SJCRH30 (cell line): Measurements from ENCODE around the gene TCF12. TPM values are rescaled to one million over a fixed set of nuclear protein-coding genes. Genes with fewer than 3 reads are reported as not detected.

Source experiments
- DNase-seq, 2 experiments: peaks; one replicate each; pipeline ENCODE4 v3.0.0-alpha.2; 2015 to 2020
- H3K27ac ChIP-seq: fragments of 250-450 bp; sonication (Bioruptor Pico); 2 replicates; pipeline ENCODE4 v1.5.1; 2020; ENCODE audit warnings: mild to moderate bottlenecking, moderate library complexity
- H3K27me3 ChIP-seq: fragments of 250-450 bp; sonication (Bioruptor Pico); 2 replicates; pipeline ENCODE4 v1.5.1; 2020; ENCODE audit warnings: mild to moderate bottlenecking, moderate library complexity
- H3K36me3 ChIP-seq: fragments of 250-450 bp; sonication (Bioruptor Pico); 2 replicates; pipeline ENCODE4 v1.5.1; 2020; ENCODE audit warnings: mild to moderate bottlenecking, moderate library complexity
- H3K4me1 ChIP-seq: fragments of 250-450 bp; sonication (Bioruptor Pico); 2 replicates; pipeline ENCODE4 v1.5.1; 2020; ENCODE audit warnings: mild to moderate bottlenecking, moderate library complexity
- H3K4me3 ChIP-seq: fragments of 250-450 bp; sonication (Bioruptor Pico); 2 replicates; pipeline ENCODE4 v1.5.1; 2020; ENCODE audit warnings: mild to moderate bottlenecking, moderate library complexity
- H3K9me3 ChIP-seq: fragments of 250-450 bp; sonication (Bioruptor Pico); replicated peaks from 2 replicates; pipeline ENCODE4 v1.5.1; 2020; ENCODE audit warnings: mild to moderate bottlenecking, moderate library complexity
- total RNA-seq: library from RNA; depleted of rRNA; stranded (reverse); fragments of >200 nt; shearing (Covaris generic); gene quantifications from 2 replicates; pipeline ENCODE4 v1.2.3, GENCODE V29; 2014; rRNA removed

The TCF12 gene
- total RNA-seq, 1 experiment from 2014 or later, result 173 TPM

- DNase-seq, result no peak
- no peaks in the 10 kb centered on the region for H3K36me3 ChIP-seq
- no peaks in the 10 kb centered on the region for H3K9me3 ChIP-seq
- peaks cover 35% of the 10 kb centered on the region for H3K4me1 ChIP-seq
- H3K27me3 ChIP-seq, result no peaks in the 10 kb centered on the region
- no peak overlapping the region for H3K4me3 ChIP-seq
- H3K27ac ChIP-seq, result no peak overlapping the region
These were observed 412.3 kb downstream of the TCF12 start for GRCh38 chr15:57330619-57331340.

- Histone ChIP-seq H3K4me3 (no peak overlapping the region), H3K27me3 (no peaks in the 10 kb centered on the region), H3K4me1 (peaks cover 25% of the 10 kb centered on the region), H3K36me3 (no peaks in the 10 kb centered on the region), H3K9me3 (no peaks in the 10 kb centered on the region), H3K27ac (no peak overlapping the region)
- no peak for DNase-seq
These were observed 413.9 kb downstream of the TCF12 start for GRCh38 chr15:57332326-57332725.

- peaks cover 26% of the 10 kb centered on the region for H3K4me1 ChIP-seq
- H3K9me3 ChIP-seq, result no peaks in the 10 kb centered on the region
- no peaks in the 10 kb centered on the region for H3K27me3 ChIP-seq
- H3K36me3 ChIP-seq, result no peaks in the 10 kb centered on the region
- no peak for DNase-seq
- H3K4me3 ChIP-seq, result no peak overlapping the region
- H3K27ac ChIP-seq, result no peak overlapping the region
These were observed 415.0 kb downstream of the TCF12 start for GRCh38 chr15:57333487-57333886.

- H3K27me3 ChIP-seq, result no peaks in the 10 kb centered on the region
- H3K9me3 ChIP-seq, result no peaks in the 10 kb centered on the region
- peaks cover 28% of the 10 kb centered on the region for H3K4me1 ChIP-seq
- no peak overlapping the region for H3K4me3 ChIP-seq
- H3K36me3 ChIP-seq, result no peaks in the 10 kb centered on the region
- no peak for DNase-seq
- H3K27ac ChIP-seq, result no peak overlapping the region
These were observed 415.8 kb downstream of the TCF12 start for GRCh38 chr15:57334257-57334656.

- Histone ChIP-seq H3K27ac (no peak overlapping the region), H3K4me3 (no peak overlapping the region), H3K27me3 (no peaks in the 10 kb centered on the region), H3K4me1 (peaks cover 28% of the 10 kb centered on the region), H3K36me3 (no peaks in the 10 kb centered on the region), H3K9me3 (no peaks in the 10 kb centered on the region)
- DNase-seq, result no peak
These were observed 416.9 kb downstream of the TCF12 start for GRCh38 chr15:57335293-57335715.

- no peaks in the 10 kb centered on the region for H3K27me3 ChIP-seq
- no peak overlapping the region for H3K27ac ChIP-seq
- no peaks in the 10 kb centered on the region for H3K36me3 ChIP-seq
- H3K4me3 ChIP-seq, result no peak overlapping the region
- no peak for DNase-seq
- H3K9me3 ChIP-seq, result no peaks in the 10 kb centered on the region
- H3K4me1 ChIP-seq, result peaks cover 28% of the 10 kb centered on the region
These were observed 417.3 kb downstream of the TCF12 start for GRCh38 chr15:57335719-57336118.

GRCh38 chr15:57337868-57338411 is 419.5 kb downstream of the TCF12 start:
- Histone ChIP-seq H3K27me3 (no peaks in the 10 kb centered on the region), H3K9me3 (no peaks in the 10 kb centered on the region), H3K27ac (no peak overlapping the region), H3K36me3 (no peaks in the 10 kb centered on the region), H3K4me3 (peak overlapping the region; percentile 23; the same call in 1 of the 2 replicates), H3K4me1 (peaks cover 31% of the 10 kb centered on the region)
- DNase-seq, result peak; percentile 75 to 77

- DNase-seq, result no peak
- H3K36me3 ChIP-seq, result no peaks in the 10 kb centered on the region
- no peaks in the 10 kb centered on the region for H3K9me3 ChIP-seq
- peaks cover 18% of the 10 kb centered on the region for H3K4me1 ChIP-seq
- no peaks in the 10 kb centered on the region for H3K27me3 ChIP-seq
- H3K4me3 ChIP-seq, result no peak overlapping the region
- no peak overlapping the region for H3K27ac ChIP-seq
These were observed 420.9 kb downstream of the TCF12 start for GRCh38 chr15:57339321-57339720.

Other genes with a start within 250 kb of the TCF12 start
- gene ZNF280D, start 185.1 kb upstream of the TCF12 start, total RNA-seq, result 15.9 and 17.6 TPM in 2 replicates